Heart left ventricle (tissue), 13 donors: ENCODE data around the gene STK32C.

Experiments used
- CTCF ChIP-seq, 12 donors: fragments of 200-600 bp; sonication (generic) in 4 of 12; IDR thresholded peaks; one replicate each; pipeline versions ENCODE4 v1.5.0 to v1.8.0; 2018 to 2022; ENCODE audit warnings: antibody characterized with exemption in 12 of 12, mild to moderate bottlenecking in 5 of 12
- POLR2A ChIP-seq, 2 donors: fragments of 450-650 bp; IDR thresholded peaks; one replicate each; pipeline ENCODE4 v1.6.1; 2017; ENCODE audit warnings: antibody characterized with exemption in 2 of 2, mild to moderate bottlenecking in 2 of 2, moderate library complexity in 2 of 2
- donor health status: ischemic (EF 13 %, LVEDD 7.1; RV severe dilation, severe dysfunction).
- donor health status: DM: no; HTN: yes; CAD: no.
- donor health status: DM: no; HTN: no; CAD: no.
- donor health status: ischemic (EF 25% LVEDD 6.9; RV normal size, moderate dysfunction).
- donor health status: ischemic (EF 25% LVEDD 5.7; RV mildly dilated, moderate dysfunction).
- donor health status: ischemic (EF 35%, LVEDD 5.7; RV mildly dilated, moderate dysfunction).
- donor health status: nonischemic (EF 11% LVEDD 7.7; RV severe dilation, severe dysfunction).
- donor health status: DM: yes; HTN: yes; CAD: no.
- donor health status: PGD.
- donor health status: ischemic (EF 29% LVEDD 5.4; RV normal size, mild dysfunction).
- donor health status: nonischemic (EF 23%, LVEDD 6.1; RV moderate dilation, normal function).

- TF ChIP-seq CTCF (IDR thresholded peaks at IDR 0.05) (no peak), POLR2A (IDR thresholded peaks at IDR 0.05) (no peak)
These were observed 18.7 kb upstream of the STK32C start for GRCh38 chr10:132326344-132326889.
